DMS 273 (cell line): ENCODE data around the gene NTPCR.
"Not testable (repeated sequence)": the region's sequence is repeated elsewhere in the genome, so short reads cannot be mapped to it uniquely, and the experiment has no call there.

Experiments
- DNase-seq: peaks from one replicate; lab custom pipeline; 2025; ENCODE audit not compliant: unreplicated experiment; lab: John Stamatoyannopoulos, UW

The NTPCR gene

DNA sequence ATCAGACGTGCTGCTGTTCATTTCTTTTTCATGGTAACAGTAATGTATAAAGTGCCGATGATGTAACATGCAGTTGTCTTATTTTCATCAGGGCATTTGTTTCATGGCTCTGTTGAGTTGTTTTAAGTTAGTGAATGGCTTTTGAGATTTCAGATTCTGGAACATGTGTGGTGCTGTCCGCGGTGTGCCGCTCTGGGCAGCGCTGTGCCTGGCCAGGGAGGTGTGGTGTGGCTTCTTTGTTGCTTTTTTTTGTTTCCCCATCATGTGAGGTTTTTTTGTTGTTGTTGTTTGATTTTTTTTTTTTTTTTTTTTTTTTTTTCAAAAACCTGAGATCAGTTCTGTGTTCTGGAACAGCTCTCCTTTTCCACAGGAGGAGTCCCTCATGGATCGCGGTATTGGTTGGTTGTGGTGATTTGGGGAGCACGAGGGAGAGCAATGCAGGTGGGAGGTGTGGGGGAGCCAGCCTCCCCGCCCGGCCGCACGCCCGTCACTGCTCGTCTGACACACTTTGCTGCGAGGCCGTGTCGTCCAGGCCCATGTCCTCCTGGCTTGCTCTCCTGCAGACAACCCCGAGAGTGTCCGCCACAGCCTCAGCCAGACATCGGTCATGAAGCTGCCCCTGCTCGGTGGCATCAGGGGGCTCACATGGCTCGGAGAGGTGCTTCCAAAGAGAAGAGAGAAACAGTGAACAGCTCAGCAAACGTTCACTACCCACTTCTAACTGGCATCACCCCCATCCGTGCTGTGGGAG lies 33.6 kb downstream of the NTPCR start:
- DNase-seq = no peak

DNA sequence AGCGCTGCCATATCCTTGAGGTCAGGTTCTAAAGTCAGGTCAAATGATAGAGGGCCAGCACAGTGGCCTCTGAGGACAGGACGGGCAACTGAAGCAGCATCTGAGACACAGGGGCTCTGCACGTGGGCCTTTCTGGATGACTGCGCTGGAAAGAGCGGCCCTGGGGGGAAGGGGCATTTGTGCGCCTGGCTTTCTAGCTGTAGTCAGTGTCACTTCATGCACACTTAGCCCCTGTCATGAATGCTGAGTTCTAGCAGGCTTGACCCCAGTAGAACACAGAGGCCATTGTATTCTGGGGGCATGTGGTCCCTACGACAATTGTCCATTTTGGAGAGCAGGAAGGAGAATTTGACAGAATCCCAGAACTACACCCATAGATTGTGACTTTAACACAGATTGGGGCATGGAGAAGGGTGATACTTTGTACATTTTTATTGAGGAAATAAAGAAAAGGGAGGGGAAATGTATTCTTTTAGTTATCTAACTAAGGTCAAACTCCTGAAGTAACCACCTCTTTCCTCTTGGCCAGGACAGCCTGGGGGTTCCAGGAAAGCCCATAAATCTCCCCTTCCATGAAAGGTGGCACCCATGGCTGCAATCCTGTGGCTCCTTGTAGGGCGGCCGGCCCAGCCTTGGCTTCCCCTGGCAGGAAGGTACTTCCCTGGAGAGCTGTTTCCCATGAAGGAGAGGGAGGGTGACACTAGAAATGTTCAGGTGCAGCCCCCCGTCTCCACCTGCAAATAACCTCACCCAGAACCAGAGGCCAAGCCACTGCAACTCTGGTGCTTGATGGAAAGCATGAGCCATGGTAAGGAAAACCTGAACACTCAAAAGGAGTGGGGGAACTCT lies 34.4 kb downstream of the NTPCR start:
- no peak for DNase-seq

DNA sequence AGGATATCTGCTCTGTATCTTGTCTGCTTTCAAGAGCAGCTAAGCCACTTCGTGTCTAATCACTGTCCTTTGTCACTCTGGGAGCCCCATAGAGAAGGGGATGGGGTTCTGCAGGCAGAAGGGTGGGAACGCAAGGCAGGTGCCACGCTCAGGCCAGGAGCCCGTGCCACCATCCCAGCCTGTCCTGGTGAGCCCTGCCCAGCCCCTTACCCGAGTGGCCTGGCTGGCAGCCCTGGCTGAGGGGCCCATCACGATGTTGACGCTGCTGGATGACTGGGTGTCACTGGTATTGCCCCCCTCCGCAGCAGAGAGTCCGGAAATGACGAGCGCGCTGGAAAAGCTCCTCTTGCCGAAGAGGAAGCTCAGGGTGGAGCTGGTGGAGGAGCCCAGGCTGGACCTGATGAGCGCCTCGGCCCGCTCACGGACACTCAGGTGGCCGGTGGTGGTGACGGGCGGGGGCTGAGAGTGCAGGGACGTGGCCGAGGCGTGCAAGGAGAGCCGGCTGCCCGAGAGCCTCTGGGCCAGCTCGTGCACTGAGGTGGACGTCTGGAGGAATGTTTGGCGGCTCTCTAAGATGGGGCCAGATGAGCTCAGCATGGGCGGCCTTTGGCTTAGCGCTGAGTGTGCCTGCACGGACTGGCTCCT lies 35.6 kb downstream of the NTPCR start:
- no peak for DNase-seq

DNA sequence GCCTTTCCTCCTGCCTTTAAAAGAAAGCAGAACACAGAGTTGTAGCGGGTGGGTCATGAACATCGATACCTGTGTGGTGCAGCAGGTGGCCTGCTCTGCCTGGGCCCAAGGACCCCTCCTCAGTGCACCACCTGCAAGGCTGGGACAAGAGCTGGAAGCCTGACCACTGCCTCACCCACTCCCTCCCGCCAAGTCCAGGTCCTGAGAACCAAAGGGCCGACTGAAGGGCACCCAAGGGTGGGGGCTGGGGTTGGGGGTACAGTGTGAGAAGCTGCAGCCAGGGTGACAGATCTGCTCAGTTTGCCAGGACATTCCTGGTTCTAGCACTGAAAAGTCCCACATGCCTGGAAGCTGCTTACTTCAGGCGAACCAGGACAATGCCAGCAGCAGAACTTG lies 36.1 kb downstream of the NTPCR start:
- DNase-seq = no peak

DNA sequence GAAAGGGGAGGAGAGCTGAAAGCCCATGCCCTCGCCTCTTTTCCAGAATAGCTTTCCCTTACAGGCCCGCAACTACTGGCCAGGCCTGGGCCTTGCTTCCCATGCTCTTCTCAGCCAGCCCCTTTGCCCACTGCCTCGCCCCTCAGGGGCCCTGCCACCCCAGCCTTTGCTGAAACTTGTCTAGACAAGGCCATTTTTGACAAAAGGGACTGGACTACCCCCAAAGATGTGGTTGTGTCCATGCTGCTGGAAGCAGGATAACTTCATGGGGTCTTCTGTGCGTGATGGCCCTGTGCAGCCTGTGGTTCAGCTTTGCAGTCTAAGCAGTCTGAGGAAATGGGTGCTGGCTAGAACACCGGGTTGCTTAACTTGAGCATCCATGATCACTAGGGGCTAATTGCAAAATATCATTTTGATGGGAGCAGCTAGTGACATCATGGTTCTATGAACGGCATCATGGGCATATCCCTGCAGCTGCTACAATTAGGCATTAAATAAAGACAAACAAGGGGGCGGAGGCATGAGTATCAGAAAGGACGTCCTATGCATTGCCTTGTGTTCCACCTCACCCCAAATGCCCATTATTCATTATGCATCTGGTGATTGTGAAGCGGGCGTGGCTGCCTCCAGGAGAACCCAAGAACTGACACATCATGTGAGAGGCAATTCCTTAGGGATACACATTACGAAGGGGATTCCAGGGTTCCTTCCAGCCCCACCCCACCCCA lies 36.8 kb downstream of the NTPCR start:
- DNase-seq = no peak

GRCh38 chr1:232987774-232988140 lies 37.3 kb downstream of the NTPCR start:
- no peak for DNase-seq

- DNase-seq = peak; percentile 71
Measured at GRCh38 chr1:232988572-232989040, 38.2 kb downstream of the NTPCR start.

DNA sequence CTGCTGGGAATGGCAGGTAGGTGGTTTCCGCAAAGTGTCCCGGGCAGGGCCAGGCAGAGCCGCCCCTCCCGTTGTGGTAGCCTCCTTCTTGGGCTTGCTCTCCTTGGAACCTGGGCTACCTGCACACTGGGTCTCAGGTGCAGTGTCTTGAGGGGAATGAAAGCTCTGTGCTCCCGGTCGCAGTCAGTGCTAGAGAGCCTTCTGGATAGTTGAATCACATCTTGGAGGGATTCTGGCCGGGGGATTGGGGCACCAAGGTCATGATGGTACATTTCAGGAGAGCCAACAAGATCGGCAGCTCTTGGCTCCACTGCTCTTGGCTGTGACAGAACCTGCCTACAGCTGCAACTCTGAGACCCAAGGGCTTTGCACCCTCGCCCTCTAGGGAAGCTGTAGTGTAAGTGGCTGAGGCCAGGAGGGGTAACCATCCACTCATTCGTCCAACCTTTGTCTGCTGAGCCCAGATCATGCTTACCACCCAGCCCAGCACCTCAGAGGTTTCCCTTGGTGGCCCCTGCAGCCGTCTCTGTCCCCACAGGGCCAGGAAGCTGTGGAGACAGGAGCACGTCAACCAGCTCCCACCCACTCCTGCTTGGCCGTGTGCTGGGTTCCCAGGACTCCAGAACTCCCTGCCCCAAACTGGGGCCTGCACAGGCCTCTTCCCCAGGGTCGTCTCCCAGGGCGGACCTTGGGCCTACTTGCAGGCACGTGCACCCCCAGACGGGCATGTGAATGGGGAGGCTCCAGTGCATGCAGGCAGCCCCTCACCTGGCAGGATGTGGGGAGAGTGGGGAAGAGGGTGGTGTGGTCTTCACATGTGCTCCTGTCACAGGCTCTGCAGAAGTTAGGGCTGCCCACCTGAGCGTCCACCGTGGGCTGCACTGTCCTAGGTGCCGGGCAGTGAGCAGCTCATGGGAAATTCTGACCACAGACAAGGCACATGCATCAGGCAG lies 40.0 kb downstream of the NTPCR start:
- DNase-seq = no peak

DNA sequence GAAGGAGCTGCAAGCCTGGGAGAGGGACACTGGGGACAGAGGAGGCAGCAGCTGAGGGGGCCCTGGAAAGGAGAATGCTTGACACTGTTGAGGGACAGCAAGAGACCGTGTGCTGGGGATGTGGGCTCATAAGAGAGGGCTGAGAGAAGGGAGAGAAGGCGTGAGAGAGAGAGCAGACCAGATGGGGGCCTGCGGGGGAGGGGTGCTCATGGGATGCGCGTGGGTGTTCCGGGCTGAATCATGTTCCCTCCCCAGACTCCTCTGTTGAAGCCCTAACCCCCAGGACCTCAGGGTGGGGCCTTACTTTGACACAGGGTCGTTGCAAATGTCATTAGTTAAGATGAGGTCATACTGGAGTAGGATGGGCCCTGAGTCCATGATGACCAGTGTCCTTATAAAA lies 40.8 kb downstream of the NTPCR start:
- DNase-seq = no peak

DNA sequence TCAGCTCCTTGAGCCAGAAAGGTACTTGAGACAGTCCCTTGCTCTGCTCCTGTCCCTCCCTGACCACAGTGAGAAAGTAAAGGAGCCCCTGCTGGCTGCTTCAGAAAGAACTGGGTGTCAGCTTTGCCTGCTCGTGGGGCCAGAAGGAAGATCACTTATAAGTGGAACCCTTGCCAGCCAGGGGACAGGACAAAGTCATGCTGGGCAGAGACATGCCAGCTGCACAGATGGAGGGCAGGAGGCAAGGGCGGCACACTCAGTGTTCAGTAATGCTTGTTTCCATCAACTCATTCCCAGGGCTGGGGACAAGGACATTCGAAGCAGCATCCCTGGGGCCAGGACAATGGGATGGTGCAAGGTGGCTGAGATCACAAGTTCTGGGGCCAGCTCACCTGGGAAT lies 41.8 kb downstream of the NTPCR start:
- no peak for DNase-seq

DNA sequence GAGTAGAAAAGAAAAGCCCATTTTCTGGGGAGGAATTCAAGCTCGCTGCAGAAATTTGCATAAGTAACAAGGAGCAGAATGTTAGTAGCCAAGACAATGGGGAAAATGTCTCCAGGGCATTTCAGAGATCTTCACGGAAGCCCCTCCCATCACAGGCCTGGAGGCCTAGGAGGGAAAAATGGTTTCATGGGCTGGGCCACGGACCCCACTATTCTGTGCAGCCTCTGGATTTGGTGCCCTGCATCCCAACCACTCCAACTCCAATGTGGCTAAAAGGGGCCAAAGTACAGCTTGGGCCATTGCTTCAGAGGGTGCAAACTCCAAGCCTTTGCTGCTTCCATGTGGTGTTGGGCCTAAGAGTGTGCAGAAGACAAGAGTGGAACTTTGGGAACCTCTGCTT lies 43.1 kb downstream of the NTPCR start:
- no peak for DNase-seq

- no peak for DNase-seq
Measured at GRCh38 chr1:232995189-232995588, 44.8 kb downstream of the NTPCR start.

- no peak for DNase-seq
Measured at GRCh38 chr1:232996143-232996542, 45.7 kb downstream of the NTPCR start.

- no peak for DNase-seq
Measured at GRCh38 chr1:232998138-232998537, 47.7 kb downstream of the NTPCR start.

DNA sequence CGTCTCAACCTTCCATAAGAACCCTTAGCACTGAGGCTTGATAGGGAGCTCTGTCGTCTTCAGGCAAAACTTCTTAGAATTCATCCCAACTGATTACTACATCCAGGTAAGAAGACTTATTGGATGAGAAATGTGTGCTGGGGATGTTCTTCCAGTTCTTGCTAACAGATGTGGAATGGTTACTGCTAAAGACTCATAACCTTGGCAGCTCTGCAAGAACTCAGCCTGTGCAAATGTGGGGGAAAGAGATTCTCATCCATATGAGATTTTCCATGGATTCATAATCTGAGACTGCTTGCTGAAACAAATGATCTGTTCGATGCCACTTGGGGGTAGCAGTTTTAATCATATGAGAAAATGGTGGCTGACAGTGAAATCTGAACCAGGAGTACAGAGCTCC lies 48.2 kb downstream of the NTPCR start:
- no peak for DNase-seq

DNA sequence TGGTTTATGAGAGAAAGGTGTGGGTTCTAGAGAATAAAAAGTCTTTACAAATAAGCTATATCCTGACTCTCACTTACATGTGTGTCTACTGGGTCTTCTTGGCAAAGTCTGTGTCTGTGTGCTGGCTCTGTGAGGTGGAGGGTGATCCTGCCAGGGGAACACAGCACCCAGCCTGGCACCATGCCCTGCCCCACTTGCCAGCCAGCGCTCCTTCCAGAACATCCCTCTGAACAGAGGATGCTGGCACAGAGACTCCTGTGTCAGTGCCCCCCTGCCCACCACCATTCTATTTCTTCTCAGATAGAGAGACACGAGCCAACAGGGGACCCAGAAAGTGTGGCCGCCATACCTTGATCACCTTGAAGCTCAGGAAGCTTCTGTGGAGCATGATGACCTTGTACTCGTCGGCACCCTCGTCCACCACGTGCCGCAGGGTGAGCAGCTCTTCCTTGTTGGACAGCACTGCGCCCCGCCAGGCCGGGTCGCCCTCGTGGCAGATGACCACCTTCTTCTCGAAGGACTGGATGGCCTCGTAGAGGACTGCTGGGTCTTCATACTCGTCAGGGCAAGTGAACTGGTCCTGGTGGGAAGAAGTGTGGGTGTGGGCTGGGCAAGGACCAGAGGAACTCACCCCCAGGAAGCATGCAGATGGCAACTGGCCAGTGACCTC lies 49.7 kb downstream of the NTPCR start:
- no peak for DNase-seq

- not testable (repeated sequence) for DNase-seq
Measured at GRCh38 chr1:233003638-233004037, 53.2 kb downstream of the NTPCR start.

GRCh38 chr1:233004451-233004850 lies 54.0 kb downstream of the NTPCR start:
- DNase-seq = no peak

GRCh38 chr1:233005156-233005555 lies 54.7 kb downstream of the NTPCR start:
- DNase-seq = no peak

- no peak for DNase-seq
Measured at GRCh38 chr1:233005703-233006102, 55.3 kb downstream of the NTPCR start.
